GM18526 (cell line): Measurements from ENCODE around the gene EBF4.

ENCODE experiments used
- POLR2A ChIP-seq: IDR thresholded peaks from 3 replicates; pipeline ENCODE4 v1.6.1; 2011; ENCODE audit not compliant: insufficient read length; ENCODE audit errors: extremely low read depth

The EBF4 gene

DNA sequence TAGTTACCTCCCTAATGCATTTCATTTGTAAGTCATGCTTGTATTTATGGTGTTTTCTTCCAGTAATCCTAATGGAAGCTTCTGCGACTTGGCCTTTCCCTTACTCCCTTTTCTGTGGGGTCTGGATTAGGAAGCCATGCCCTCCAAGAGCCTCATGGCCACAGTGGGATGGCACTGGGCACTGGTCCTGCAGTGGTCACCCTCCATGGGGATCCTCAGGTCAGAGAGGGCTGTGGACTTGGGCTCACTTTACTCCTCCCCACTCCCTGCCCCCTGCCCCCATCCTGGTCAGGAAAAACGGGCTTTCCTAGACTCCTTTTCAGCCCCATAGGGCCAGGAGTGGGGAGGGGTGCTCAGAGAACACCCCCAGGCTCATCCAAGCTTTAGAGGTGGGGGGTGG lies 49.9 kb downstream of the EBF4 start:
- TF ChIP-seq POLR2A, result no peak

DNA sequence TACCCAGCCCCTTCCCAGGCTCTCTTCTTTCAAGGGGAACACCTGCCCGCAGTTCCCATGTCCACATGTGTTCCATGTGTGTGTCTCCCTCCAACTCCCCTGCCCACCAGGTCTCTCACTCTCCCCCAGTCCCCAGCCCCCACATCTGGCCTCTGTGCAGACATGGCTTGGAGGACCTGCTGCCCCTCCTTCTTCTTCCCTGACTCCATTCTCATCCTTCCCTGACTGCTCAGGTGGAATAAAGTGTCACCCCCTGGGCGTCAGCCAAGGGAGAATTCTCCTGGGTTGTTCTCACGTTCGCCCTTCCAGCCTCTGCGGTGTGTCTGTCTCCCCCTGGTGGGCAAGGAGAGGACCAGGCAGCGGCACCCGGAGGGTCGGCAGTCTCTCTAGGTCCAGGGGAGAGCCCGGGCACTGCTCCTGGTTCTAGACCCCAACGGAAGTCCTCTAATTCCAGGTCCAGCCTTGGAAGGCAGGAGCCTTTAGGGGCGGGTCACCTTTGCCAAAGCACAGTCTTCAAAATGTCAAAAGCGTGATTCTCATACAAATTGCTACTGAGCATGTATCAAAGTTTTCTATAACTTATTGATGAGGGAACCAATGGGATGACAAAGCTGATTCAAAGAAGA lies 50.5 kb downstream of the EBF4 start:
- TF ChIP-seq POLR2A, result no peak

- TF ChIP-seq POLR2A, result no peak
Measured at GRCh38 chr20:2745060-2745910, 52.7 kb downstream of the EBF4 start.

- no peak for TF ChIP-seq POLR2A
Measured at GRCh38 chr20:2745936-2746635, 53.5 kb downstream of the EBF4 start.

DNA sequence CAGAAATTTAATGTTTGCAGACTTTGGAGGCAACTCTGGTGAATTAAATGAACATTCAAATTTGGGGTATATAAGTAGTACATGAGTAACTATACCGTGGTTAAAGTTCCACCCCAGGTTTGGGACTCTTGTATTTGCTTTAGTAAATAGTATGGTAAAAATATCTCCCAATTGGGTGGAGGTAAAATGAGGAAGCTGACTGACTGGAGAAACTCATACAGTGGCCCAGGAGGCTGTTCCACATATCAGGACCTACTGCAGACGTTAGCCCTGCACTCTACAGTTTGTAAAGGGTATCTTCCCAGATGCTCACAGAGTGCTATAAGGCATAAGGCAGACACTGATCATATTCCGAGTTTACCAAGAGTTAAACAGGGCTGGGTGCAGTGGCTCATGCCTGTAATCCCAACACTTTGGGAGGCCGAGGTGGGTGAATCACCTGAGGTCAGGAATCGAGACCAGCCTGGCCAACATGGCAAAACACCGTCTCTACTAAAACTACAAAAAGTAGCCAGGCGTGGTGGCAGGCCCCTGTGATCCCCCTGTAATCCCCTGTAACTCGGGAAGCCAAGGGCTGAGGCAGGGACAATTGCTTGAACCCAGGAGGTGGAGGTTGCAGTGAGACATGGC lies 54.2 kb downstream of the EBF4 start:
- TF ChIP-seq POLR2A, result no peak

DNA sequence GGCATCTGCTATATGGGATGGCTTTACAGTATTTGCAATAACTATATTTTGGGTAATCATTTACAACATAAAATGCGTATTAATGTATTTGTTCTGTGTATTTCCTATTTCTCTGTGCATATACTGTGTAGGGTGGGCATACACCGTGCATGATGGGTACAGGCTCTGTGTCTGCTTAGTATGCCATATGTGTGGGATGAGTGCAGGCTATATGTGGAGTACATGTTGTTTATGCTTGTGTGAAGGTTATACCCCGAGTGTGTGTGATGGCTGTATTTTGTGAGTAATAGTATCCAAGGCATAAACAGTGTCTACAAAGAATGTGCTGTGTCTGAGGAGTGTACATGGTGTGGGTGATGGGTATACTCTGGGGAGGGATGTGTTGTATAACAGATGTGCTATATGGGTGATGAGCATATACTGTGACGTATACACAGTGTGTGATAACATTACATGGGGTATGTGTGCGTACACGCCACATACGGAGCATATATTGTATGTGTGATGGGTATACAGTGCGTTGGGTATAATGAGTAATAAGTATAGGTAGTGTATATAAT lies 55.2 kb downstream of the EBF4 start:
- no peak for TF ChIP-seq POLR2A

DNA sequence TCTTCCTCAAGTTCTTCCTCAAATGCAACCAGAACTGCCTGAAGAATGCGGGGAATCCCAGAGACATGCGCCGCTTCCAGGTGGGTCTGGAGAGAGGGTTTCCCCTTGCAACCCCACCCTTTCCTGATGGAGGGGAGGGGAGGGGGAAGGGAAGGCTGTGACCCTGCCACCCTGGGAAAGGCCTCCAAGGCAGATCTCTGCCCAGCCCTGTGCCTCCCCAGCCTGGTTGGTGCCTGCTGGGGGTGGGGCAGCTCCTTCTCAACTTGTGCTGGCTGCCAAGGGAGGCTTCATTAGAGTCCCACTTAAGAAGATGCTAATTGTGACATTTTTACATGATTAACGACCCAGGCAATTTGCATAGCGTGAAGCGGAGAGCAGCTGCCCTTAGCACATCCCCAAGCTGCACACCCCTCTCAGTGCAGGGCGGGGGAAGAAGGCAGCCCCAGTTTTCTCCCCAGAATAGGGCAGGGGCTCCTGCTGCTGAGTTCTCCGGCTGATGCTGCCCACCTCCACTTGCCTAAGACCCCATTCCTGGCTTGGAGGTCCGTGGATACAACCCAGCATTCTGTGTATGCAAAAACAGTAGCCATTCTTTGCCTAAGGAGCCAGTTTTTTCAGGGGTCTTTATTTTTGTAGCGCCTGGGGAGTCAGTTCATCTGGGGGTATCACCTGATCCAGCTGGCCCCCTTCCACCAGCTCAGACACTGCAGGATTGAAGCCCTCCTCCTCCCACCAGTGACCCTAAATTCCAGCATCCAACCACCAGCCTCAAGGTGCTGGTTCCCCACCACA lies 56.2 kb downstream of the EBF4 start:
- TF ChIP-seq POLR2A, result no peak

GRCh38 chr20:2749343-2749950 lies 56.9 kb downstream of the EBF4 start:
- TF ChIP-seq POLR2A, result no peak

GRCh38 chr20:2749951-2750490 lies 57.4 kb downstream of the EBF4 start:
- TF ChIP-seq POLR2A, result no peak

- no peak for TF ChIP-seq POLR2A
Measured at GRCh38 chr20:2750491-2751251, 58.1 kb downstream of the EBF4 start.

- TF ChIP-seq POLR2A, result no peak
Measured at GRCh38 chr20:2751347-2751877, 58.8 kb downstream of the EBF4 start.

DNA sequence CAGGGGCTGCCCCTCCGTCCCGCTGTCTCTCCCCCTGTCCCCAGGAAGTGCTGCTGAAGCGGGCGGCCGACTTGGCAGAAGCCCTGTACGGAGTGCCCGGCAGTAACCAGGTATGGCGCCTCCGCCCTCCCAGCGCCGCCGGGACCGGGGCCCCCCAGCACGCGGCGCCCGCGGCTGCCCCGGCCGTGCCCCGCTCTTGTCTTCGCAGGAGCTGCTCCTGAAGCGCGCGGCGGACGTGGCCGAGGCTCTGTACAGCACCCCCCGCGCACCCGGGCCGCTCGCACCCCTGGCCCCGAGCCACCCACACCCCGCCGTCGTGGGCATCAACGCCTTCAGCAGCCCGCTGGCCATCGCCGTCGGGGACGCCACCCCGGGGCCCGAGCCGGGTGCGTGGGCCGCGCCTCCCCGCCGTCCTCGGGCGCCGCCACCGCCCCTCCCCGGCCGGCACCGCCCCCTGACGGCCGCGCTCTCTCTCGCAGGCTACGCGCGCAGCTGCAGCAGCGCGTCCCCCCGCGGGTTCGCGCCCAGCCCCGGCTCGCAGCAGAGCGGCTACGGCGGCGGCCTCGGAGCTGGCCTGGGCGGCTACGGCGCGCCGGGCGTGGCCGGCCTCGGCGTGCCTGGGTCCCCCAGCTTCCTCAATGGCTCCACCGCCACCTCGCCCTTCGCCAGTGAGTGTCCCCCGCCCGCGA lies 59.4 kb downstream of the EBF4 start:
- no peak for TF ChIP-seq POLR2A
